Measurements from ENCODE around the gene SLC25A41.

Gene SLC25A41

DNA sequence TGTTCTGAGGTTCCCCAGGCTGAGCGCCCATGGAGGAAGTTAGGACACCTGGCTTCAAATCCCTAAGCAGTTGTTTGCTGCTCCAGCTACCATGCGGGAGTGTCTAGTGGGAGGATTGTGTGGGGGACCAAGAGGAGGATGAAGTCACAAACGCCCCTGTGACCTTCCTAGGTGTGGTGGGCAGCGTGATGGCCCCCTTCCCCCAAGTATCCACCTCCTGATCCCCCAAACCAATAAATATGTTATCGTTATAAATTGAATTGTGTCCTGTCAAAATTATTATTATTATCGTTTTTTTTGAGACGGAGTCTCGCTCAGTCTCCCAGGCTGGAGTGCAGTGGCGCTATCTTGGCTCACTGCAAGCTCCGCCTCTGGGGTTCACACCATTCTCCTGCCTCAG, at the start of gene SLC25A41:
TSS of gene SLC25A41 (minus strand) at position 101 of the 400 bp plus-strand sequence. CDS start at position 31, 70 bp downstream.
- DNase-seq: no peak

DNA sequence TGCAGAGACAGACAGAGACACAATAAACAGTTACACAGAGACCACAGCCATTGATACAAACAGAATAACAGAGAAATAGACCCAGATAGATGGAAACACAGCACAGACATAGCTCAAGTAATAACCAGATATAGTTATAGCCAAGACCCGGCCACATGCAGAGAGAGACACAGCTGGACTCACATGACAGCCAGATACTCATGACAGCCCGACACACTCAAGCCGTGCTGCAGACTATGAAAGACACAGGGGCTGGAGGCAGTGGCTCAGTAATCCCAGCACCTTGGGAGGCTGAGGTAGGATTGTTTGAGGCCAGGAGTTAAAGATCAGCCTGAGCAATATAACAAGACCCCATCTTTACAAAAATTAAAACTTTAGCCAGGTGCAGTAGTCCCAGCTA, 49.7 kb upstream of the SLC25A41 start:
- DNase-seq: no peak

DNA sequence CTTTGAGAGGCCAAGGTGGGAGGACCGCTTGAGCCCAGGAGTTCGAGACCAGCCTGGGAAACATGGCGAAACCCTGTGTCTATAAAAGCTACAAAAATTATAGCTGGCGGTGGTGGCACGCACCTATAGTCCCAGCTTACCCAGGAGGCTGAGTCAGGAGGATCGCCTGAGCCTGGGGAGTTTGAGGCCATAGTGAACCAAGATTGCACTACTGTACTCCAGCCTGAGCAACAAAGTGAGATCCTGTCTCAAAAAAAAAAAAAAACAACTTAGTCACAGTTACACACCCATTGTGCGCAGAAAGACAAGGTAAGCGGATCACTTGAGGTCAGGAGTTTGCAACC, 48.8 kb upstream of the SLC25A41 start:
- DNase-seq: no peak

DNA sequence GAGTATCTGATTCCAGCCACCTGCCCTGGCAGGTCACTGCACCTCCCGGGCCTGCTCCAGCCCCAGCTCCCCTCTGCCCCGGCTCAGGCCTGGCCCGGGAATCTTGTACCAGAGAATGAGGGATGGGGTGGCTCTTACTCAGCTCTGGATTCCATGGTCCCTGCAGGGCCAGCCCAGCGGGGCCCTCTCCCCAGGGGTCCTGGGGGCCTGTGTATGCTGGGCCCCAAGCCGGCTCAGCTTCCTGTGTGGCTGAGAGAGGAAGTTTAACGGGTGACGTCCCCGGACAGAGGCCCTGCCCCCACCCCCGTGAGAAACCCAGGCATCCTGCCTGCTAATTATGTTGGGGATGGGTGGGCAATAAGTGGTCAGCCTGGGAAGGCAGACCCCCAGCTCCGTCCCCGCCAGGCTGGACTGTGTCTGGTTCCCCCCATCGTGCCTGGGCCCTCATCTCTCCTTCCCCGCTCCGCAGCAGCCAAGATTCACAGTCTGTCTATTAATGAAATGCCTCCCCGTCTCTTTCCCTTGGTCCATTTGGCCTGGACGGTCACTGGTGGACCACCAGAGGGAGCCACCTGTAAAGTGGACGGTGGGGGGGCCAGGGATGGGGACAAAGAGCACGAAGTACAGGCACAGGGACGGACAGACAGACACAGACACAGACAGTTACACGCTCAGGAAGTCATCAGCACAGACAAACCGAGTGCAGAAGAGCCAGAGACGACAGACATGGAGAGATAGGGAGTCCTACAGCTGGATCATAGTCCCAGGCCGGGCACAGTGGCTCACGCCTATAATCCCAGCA, 48.2 kb upstream of the SLC25A41 start, which contains the start of gene DENND1C:
TSS of gene DENND1C (minus strand) at position 247 of the 802 bp plus-strand sequence. CDS start at position 155, 92 bp downstream.
- DNase-seq: no peak

DNA sequence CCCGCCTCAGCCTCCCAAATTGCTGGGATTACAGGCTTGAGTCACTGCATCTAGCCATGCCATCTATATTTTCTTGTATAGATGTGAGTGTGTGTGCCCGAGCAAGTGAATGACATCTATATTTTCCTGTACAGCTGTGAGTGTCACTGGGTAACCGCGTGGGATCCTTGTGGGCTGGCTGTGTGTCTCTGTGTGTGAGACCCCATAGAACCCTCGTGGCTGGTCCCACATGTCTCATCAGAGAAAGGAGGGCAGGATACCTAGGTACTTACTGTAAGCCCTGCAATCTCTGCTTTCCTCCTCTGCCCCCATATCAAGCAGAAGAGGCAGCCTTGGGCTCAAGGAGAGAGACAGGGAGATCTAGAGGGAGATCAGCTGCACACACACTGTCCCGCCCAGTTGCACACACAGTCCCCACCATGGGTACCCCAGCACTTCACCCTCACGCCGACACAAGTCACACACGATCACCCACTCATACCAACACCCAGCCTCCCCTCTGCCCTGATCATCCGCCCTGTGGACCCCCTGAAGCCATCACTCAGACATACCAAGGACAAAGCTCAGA, 47.4 kb upstream of the SLC25A41 start:
- no peak for DNase-seq

DNA sequence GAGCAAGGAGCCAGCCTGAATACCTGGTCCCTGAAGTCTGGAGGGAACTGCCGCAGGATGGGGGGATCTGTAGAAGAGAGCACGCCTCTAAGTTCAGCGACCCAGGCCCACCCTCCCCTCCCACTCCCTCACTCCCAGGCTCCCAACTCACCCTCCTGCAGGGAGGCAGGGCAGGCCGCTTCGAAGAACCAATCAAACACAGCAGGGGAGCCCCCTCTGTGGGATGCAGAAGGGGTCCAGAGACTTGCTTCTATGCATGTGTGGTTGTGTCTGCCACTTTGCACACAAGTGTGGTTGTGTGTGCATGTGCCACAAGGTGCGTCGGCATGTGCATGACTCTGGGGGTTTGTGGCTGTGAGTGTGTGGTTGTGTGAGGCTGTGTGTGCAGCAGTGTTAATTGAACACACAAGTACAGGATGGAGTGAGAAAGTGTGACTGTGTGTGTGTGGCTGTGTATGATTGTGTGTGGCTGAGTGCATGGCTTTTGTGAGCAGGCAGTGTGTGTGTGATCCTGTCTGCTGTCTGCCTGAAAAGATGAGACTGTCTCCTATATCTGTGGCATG, 46.4 kb upstream of the SLC25A41 start:
- DNase-seq: no peak

DNA sequence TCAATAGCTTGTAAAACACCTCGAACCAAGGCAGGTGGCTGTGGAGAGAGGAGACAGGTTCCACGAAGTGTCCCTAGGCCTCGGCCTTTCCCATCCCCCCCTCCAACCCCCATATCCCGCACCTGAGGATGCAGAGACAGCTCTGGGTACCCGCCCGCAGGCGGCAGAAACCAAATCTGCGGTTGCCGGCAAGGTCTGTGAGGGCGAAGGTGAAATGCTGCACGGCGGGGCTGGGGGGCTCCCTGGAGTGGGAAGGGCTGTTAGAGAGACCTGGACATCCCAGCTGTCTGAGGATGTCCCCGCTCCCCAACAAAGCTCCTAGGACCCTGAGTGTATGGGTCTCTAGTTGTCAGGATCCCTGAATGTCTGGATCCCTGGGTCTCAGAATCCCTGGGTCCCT, 45.3 kb upstream of the SLC25A41 start:
- DNase-seq: no peak

DNA sequence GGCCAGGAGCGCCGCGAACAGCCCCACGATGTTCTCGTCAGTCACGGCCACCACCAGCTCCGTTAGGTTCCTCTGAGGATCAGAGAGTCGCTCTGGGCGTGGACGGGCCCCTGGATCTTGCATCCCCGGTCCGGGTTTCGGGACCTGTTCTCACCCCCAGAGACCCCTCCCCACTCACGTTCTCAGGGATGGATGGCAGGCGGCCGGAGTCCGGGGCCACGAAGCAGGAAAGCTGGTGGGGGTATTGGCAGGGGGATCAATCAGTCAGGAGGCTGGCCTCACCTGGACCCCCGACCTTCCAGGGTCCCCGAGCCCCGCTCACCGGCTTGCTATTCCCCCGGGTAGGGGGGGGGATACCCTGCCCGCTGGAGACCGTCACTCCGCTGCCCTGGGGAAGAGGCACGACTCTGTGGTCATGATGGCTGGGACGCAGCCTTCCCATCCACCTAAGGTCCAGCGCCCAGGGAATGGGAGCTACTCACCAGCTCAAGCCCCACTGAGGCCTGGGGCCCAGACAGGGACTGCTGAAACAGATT, 43.4 kb upstream of the SLC25A41 start:
- no peak for DNase-seq

DNA sequence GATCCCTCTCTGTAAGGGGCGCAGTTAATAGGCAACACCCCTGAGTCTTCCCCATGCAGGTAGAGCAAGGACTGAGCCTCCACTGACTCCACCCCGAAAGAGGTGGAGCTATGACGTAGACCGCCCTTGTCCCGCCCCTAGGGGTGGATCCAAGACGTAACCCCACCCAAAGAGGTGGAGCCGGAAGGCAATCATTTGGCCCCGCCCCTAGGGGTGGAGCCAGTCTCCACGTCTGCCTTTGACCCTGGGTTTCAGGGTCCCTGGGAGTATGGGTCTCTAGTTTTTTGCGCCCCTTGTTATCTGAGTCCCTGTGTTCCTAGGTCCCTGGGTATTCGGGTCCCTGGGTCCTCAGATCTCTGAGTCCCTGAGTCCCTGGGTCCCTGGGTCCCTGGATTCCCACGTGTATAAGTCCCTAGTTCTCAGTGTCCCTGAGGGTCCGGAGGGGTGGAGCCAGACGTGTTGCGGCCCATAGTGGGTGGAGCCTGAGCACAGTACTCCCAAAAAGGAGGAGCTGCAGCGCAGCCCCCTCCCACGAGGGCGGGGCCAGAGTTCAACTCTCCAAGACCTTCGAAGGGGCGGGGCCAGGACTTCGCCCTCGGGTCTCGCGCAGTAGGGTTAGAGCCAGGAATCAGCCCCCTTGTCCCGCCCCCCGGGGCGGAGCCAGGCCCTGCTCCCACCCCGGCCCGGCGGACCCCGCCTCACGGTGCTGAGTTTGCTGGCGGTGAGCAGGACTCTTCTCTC, 42.8 kb upstream of the SLC25A41 start:
- no peak for DNase-seq

DNA sequence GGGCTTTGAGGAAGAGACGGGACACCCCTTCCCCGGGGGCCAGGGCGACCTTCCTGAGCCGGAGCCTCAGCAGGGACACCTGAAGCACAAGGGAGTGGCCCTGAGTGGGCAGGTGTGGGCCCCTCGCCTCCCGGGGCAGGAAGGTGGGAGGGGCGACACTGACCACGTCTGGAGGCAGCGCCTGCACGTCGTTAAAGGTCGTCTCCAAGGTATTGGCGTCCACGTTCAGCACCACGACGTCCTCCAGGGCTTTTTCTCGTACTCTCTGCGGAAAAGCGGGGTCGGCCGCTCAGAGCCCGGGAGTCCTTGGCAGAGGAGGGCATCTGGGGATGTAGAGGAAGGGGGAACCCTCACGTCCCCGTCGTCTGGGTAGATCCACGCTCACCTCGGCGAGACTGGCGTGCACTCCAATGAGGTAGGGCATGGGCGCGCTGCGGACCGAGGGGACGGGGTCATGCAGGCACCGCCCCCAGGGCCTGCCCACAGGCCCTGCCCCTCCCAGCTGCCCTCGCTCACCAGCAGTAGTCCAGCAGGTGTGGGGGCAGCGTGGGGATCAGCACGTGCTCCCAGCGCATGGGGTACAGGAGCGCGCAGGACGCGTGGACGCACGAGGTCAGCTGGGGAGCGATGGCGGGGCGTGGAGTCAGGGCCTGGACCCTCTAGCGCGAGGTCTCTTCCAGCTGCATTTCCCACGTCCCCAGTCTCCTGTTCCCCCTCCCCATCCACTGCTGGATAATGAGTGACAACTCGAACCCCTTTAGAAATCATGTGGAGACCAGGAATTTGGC, 42.0 kb upstream of the SLC25A41 start:
- no peak for DNase-seq

DNA sequence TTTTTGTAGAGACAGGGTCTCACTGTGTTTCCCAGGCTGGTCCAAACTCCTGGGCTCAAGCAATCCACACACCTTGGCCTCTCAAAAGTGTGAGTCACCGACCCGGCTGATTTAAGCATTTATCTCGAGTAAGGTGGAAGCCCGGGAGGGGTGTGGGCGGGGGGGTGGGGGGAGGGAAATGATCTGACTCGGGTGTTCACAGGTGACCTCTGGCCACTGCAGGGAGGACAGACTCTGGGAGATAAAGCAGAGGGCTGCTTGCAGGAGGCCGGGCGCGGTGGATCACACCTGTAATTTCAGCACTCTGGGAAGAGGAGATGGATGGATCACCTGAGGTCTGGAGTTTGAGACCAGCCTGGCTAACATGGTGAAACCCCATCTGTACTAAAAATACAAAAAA, 40.1 kb upstream of the SLC25A41 start:
- DNase-seq: no peak

DNA sequence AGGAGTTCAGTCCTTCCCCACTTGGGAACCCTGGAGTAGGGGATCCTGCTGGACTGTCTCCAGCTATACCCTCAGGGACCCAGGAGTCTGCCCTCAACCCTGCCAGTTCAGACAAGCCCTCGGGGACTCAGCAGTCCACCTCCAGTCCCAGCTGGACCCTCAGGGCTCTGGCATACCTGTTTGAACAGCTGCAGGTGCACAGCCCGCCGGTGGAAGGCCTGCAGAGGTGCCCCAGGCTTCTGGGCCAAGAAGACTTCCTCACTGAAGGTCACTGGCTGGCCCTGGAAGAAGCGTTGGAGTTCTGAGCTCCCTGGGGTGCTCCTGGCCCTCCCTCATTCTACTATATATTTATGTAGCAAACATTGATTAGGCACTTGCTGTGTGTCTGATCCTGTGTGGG, 39.1 kb upstream of the SLC25A41 start:
- DNase-seq: no peak

DNA sequence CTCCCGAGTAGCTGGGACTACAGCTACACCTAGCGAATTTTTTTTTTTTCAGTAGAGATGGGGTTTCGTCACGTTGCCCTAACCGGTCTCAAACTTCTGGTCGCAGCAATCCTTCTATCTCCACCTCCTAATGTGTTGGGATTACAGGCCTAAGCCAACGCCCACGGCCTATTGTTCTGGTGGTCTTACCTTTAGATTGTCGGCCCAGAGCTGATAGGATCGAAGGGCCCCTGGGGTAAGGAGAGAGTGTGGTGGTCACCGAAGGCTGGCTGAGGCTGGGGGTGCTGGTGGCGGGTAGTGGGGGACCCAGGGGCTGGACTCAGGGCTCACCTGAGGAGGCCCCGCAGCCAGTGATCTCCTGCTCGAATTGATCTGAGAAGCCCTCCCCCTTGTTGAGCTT, 37.5 kb upstream of the SLC25A41 start:
- DNase-seq: no peak

DNA sequence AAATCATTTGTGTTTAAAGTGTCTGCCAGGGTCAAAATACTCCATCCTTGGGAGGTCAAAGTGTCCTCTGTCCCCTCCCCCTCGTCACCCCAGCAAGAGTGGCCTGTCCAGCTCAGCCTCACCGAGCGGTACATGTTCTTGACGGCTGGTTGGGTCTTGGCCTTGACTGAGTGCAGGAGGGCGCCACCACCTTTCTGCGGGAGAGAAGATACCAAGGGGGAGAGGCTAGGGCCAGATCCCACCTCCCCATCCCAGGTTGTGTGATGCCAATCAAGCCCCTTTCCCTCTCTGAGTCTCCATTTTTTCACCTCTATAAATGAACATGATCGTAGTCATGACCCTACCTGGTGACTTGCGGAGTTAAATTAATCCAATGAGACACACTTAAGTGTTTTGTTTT, 36.6 kb upstream of the SLC25A41 start:
- no peak for DNase-seq

DNA sequence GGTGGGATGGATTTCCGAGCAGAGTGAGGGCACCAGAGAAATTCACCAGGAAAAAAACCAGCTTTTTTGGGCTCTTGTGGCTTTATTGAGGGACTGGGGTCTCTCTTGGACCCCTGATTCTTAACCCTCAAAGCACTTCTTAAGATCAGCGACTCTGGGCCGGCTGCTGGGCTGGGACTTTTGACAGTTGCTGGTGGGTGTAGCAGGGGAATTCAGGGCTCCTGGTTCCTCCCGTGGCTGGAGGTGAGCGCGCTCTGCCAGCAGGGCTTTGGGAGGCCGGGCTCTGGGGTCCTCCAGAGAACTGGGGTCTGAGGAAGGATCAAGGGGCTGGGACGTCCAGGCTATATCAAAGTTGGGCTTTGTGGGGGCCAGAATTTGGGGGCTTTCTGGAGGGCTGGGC, 33.8 kb upstream of the SLC25A41 start:
- no peak for DNase-seq

DNA sequence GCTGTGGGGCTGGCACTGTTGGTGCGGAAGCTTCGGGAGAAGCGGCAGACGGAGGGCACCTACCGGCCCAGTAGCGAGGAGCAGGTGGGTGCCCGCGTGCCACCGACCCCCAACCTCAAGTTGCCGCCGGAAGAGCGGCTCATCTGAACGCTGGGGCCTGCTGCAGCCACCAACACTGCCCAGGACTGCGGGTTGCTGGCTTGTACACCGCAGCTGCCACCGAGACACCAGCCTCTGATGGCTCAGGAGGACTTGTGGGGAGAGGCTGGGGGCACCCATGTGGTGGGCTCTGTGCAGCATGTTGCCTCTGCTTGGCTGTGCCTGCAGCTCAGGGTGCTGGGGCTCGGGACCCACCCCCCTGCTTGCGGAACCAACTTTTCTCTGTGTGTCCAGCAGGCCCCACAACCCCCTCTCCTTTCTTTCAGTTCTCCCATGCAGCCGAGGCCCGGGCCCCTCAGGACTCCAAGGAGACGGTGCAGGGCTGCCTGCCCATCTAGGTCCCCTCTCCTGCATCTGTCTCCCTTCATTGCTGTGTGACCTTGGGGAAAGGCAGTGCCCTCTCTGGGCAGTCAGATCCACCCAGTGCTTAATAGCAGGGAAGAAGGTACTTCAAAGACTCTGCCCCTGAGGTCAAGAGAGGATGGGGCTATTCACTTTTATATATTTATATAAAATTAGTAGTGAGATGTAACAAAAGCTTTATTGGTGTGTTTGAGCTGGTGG, 33.1 kb upstream of the SLC25A41 start:
- no peak for DNase-seq

DNA sequence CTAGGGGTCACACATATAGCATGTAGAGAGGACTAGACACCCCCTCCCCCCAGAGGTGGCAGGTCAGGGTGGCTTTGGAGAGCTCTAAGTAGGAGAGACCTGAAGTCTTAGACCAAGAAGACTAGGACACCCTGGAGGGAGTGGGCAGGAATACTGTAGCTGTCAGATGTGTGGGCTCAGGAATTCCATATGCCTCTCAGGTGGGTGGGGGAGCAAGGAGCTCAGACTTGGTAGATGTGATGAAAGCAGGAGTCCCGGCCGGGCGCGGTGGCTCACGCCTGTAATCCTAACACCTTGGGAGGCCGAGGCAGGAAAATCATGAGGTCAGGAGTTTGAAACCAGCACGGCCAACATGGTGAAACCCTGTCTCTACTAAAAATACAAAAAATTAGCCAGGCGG, 32.1 kb upstream of the SLC25A41 start:
- DNase-seq: no peak

DNA sequence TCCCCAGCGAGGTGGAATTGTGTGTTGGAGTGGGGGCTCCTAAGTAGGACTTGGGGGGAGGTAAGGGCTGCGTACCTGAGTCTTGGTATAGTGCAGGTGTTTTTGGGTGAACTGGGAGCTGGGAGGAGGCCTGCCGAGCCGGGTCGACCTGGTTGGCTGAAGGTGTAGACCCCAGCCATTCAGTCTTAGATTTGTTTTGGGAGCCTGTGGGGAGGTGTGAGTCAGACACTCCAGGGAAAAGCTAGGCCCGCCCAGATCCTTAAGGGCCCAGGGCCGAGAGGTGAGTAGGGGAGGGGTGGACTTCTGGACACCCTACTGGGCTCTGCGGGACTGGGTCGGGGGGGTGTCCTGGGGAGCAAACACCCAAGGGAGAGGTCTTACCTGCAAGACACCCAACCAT, 31.4 kb upstream of the SLC25A41 start:
- no peak for DNase-seq

DNA sequence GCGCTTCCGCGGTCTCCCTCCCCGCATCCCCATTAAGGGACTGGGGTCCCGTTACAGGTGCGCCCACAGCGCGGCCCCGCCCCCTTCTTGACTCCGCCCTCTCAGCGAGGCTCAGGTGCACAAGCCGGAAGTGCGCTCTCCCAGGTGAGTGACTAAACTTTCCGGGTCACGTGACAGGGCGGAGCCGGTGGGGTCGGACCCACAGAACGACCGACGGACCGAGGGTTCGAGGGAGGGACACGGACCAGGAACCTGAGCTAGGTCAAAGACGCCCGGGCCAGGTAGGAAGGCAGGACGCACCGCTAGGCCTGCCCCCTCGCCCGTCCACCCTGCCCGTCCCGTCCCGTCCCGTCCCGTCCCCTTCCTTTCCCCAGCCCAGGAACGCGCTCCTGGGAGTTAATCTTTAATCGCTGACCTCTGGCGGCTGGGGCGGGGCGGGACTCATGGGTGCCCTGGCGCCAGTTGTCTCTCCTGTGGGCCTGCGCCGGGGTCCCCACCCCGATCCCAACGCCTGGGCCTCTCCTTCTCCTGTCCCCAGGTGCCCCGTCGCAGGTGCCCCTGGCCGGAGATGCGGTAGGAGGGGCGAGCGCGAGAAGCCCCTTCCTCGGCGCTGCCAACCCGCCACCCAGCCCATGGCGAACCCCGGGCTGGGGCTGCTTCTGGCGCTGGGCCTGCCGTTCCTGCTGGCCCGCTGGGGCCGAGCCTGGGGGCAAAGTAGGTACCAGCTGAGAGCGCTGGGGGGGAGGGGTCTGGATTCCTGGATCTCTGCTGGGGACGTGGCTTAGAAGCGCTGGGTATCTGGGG, 30.7 kb upstream of the SLC25A41 start, which contains the start of gene CRB3:
TSS of gene CRB3 (plus strand) at position 202 of the 804 bp plus-strand sequence. CDS start at position 633, 431 bp downstream.
- no peak for DNase-seq

DNA sequence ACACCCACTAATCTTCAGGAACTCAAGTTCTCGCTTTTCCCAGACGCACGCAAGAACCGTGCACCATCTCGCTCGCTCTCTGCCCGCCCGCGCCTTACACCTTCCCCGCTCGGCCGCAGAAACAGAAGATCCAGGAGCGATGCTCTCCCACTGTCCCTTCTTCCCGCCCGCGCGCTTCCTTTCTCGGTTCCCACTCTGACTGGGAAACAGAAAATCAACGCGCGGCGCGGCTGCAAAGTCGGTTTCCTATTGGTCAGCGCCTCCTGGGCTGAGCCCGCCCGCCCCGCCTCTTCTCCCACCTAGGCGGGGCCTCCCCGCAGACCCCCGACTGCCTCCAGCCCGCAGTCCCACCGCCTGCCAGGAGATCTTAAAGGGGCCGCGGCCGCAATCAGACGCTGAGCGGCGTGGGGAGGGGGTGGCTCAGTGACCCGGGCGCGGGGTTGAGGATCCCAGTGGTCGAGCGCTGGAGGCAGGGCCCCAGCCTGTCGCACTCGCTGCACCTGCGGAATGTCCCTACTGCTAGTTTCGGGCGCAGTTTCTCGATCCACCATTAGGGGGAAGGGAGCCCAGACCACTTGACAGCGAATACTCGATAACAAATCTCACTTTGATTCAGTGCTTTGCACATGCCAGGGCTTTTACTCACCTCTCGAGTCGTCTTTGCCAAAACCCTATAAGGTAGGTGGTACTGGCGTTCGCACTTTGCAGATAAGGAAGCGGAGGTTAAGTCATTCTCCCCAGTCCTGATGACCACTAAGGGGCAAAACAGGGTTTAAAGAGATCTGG, 26.7 kb upstream of the SLC25A41 start:
- peak; percentile 85 for DNase-seq
